ENCODE results near the gene GAPDHS. TPM values are rescaled to one million over a fixed set of nuclear protein-coding genes. Genes with fewer than 3 reads are reported as not detected.
A peak's percentile ranks its signal among the peaks of the same experiment; 100 is the strongest.

The GAPDHS gene
- total and polyA plus RNA-seq, 2 of the 13 experiments (the other 11 are each of a cell fraction or from before 2014, with no cell fraction given), result not detected

- TF ChIP-seq PCBP2 (optimal IDR thresholded peaks at IDR 0.05; ENCODE audit: low read depth, low read length, poor library complexity, severe bottlenecking) (no peak), TEF (CRISPR knock-in tag; IDR thresholded peaks at IDR 0.05) (0 out of 2 replicates have a peak, but pooled peaks have one; percentile 28), STAG1 (CRISPR knock-in tag; IDR thresholded peaks at IDR 0.05) (no peak; the same call in 1 of the 2 replicates), BHLHE40 (IDR thresholded peaks at IDR 0.05; ENCODE audit: low read length) (no peak), NFYC (CRISPR knock-in tag; IDR thresholded peaks at IDR 0.05) (peak; percentile 44; the same call in 1 of the 2 replicates), MXI1 (IDR thresholded peaks at IDR 0.05; ENCODE audit: borderline replicate concordance, low read depth, low read length) (peak; percentile 86; the same call in 2 of the 3 replicates), HDAC2 (CRISPR knock-in tag; IDR thresholded peaks at IDR 0.05) (peak; percentile 68; the same call in 1 of the 2 replicates), TFDP2 (CRISPR knock-in tag; IDR thresholded peaks at IDR 0.05) (peak; percentile 44; the same call in 1 of the 2 replicates), ZNF235 (CRISPR knock-in tag; IDR thresholded peaks at IDR 0.05; ENCODE audit: borderline replicate concordance) (no peak; the same call in 1 of the 2 replicates), SATB2 (CRISPR knock-in tag; IDR thresholded peaks at IDR 0.05) (no peak; the same call in 1 of the 2 replicates), SNAPC2 (CRISPR knock-in tag; IDR thresholded peaks at IDR 0.05) (peak; percentile 78; the same call in 1 of the 2 replicates), ZNF367 (CRISPR knock-in tag; IDR thresholded peaks at IDR 0.05; ENCODE audit: borderline replicate concordance) (no peak), ZBTB33 (CRISPR knock-in tag; IDR thresholded peaks at IDR 0.05) (no peak), SNAPC5 (CRISPR knock-in tag; IDR thresholded peaks at IDR 0.05; ENCODE audit: borderline replicate concordance) (no peak), JARID2 (CRISPR knock-in tag; IDR thresholded peaks at IDR 0.05; ENCODE audit: insufficient replicate concordance) (no peak), UBTF (CRISPR knock-in tag; IDR thresholded peaks at IDR 0.05) (peak; percentile 74), ZNF18 (CRISPR knock-in tag; IDR thresholded peaks at IDR 0.05; ENCODE audit: insufficient replicate concordance) (no peak), GLI4 (CRISPR knock-in tag; IDR thresholded peaks at IDR 0.05; ENCODE audit: borderline replicate concordance) (no peak)
Observed at GRCh38 chr19:35545001-35545854, 12.0 kb downstream of the GAPDHS start, which contains the start of gene TMEM147 (continued).
